Skin epidermis (tissue), 12 donors: ENCODE data around the gene CDC37L1.
"Not testable (repeated sequence)": the region's sequence is repeated elsewhere in the genome, so short reads cannot be mapped to it uniquely, and the experiment has no call there.

Source experiments
- H3K27ac ChIP-seq, 21 experiments: fragments of 200-600 bp; sonication (generic) in 11 of 21; one replicate each; pipeline ENCODE4 v1.5.0; 2020; ENCODE audit warnings: mild to moderate bottlenecking in 3 of 21, inconsistent platforms in 2 of 21, moderate library complexity in 2 of 21
- H3K4me3 ChIP-seq, 7 experiments: fragments of 200-600 bp; sonication (generic) in 2 of 7; one replicate each; pipeline ENCODE4 v1.5.0; 2020; ENCODE audit warnings: inconsistent platforms in 2 of 7, mild to moderate bottlenecking in 2 of 7, moderate library complexity in 1 of 7

CDC37L1 gene

DNA sequence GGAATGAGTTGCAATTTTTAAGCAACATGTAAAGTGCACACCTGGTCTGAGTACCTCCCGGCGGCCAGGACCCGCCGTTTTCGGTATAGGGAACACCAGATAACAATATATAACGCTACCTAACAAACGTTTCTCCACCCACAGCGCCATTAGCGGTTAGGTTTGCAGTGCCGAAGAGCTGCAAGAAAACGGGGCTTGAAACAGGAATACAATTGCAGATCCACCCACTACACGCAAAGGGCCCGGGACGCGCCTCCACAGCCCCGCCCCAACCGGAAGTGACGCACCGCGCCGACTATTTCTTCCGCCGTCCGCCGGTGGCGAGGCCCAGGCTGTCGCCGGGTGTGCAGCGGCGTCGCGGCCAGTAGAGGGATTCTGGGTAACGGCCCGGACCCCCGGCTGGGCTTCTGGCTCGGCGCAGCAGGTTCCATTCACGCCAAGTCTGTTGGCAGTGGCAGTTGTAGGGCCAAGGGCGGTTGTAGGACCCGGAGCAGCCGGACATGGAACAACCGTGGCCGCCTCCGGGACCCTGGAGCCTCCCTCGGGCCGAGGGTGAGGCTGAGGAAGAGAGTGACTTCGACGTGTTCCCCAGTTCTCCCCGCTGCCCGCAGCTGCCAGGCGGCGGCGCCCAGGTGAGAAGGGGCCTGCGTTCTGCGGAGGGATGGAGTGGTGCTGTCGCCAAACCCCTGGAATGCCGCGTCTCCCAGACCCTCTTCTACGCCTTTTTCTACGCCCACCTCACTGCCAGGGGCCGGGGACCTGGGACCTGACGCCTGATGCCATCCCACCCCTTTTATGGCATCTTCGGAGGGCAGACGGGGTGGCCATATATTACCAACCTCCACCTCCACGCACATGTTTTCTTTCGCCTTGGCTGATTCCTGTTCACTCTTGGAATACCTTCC, at the start of gene CDC37L1:
TSS of gene CDC37L1 (plus strand) at position 302 of the 905 bp plus-strand sequence. CDS start at position 501, 199 bp downstream.
- H3K4me3 ChIP-seq, result peak within 1 kb of the TSS; percentile 57 to 80 (median 71)
- peak within 1 kb of the TSS; percentile 87 to 99 (median 96) for H3K27ac ChIP-seq

DNA sequence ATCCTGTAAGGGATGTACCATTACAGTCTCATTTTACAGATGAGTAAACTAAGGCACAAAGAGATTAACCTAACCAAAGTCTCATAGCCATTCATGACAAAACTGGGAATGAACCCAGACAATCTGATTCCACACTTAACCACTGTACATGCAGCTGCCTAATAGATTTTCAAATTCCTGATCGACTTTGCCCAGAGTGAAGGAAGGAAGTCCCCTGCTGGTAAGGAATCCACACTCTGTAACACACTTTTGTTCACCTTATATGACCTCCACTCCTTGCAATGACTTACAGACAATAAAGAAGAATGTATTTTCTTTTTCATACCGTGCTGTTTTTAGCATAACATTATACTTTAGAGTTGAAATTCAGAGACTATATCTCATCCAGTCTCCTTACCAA, 48.5 kb upstream of the CDC37L1 start:
- Histone ChIP-seq H3K27ac (no peak overlapping the region), H3K4me3 (no peak overlapping the region)

DNA sequence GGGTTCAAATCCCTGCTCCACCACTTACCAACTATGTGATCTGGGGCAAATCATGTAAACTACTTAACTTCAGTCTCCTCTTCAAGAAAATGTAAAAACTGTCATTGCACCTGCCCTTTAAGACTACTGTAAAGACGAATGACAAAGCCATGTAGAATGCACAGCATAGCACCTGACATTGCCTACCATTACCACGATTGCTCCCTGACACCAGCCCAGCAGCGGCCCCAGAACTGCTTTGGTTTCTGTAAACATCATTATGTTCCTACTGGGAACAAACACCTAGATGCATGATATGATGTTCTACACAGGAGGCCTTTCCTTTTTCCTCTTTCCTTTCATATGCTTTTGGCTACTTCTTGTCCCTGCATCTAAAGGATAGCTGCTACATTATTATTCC, 40.4 kb upstream of the CDC37L1 start:
- Histone ChIP-seq H3K27ac (no peak overlapping the region), H3K4me3 (no peak overlapping the region)

DNA sequence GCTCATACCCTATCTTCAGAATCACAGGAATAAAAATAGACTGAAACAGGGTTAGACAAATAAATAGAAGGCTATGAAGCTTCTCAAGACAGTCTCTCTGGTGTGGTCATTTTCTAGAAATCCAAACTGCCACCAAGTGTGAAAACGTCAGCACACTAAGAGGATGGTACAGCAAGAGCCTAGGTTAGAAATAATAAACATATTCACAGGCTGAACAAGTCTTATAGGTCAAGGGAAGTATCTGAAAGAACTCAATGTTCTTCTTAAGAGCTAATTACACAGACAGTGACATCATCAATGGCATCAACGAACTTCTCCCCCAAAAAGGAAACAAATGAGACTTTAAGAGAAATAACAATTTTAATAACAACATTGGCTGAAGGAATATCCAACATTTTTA, 39.9 kb upstream of the CDC37L1 start:
- Histone ChIP-seq H3K4me3 (no peak overlapping the region), H3K27ac (no peak overlapping the region)

DNA sequence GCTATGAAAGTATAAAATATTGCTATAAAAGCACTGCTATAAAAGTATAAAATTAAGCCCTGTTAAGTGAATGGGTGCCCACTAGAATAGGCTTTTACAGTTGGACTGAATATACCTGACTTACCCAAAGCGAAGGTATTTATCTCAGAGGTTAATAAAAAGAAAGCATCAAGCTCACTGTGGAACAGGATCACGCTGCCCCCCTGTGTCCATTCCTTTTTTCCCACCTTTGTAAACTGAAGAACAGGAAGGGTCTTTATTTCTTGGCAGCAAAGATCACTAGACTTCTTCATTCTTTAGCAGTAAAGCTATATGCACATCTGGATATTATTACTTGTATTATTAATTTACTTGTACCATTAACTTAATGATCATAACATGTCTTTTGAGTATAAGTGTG, 39.3 kb upstream of the CDC37L1 start:
- no peak overlapping the region for H3K4me3 ChIP-seq
- no peak overlapping the region for H3K27ac ChIP-seq

DNA sequence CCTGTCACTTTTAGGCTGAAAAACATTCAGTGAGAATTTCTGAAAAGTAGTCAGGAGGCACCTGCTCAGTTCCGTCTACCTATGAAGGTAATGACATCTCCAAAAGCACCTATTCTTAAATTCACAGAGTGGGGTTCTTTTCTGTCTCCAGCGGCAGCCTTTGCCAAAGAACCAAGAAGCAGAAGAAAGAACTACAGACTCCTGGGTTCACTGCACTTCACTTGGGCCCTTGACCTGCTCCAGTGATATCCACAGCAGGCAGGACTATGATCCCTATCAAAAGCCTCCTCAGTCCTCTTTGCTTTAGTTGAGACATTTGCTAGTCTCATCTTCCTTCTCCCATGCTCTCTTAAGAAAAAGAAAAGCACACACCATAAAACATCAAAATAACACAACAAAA, 37.0 kb upstream of the CDC37L1 start:
- H3K4me3 ChIP-seq, result no peak overlapping the region
- no peak overlapping the region for H3K27ac ChIP-seq

DNA sequence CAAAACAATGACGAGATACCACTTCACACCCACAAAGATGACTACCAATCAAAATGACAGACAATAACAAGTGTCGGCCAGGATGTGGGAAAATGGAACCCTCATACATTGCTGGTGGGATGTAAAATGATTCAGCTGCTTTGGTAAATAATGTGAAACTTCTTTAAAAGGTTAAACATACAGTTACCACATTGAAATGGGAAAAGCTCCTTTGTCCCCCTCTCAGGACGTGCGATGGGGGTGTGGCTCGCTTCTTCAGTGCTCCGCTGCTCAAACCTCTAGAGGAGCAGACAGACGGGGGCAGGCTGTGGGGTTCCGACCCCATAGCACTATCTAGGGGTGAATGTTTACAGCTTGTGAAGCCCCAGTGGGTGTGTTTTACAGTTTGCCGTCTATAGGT, 25.3 kb upstream of the CDC37L1 start:
- Histone ChIP-seq H3K4me3 (no peak overlapping the region), H3K27ac (no peak overlapping the region)

DNA sequence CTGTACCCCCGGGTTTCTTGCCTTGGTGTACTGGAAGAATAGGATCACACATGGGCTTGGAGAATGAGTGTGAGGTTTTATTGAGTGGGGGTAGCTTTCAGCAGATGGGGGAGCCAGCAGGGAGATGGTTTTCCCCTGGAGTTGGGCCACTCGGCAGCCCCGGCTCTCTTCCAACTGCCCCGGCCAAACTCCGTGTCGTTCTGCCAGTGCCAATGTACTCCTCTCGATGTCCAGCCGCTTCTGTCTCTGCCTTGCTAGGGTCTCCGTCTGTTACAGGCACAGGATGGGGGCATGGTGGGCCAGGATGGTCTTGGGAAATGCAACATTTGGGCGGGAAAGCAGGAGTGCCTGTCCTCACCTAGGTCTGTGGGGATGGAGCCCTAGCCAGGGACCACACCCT, 24.8 kb upstream of the CDC37L1 start:
- Histone ChIP-seq H3K27ac (no peak overlapping the region), H3K4me3 (no peak overlapping the region)

DNA sequence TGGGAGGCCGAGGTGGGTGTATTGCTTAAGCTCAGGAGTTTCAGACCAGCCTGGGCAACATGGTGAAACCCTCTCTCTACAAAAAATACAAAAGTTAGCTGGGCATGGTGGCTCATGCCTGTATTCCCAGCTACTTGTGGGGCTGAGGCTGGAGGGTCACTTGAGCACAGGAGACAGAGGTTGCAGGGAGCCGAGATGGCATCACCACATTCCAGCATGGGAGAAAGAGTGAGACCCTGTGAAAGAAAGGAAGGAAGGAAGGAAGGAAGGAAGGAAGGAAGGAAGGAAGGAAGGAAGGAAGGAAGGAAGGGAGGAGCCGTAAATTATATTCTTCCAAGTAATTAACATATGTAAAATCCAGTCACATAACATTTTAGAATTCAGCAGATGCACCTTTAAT, 23.2 kb upstream of the CDC37L1 start:
- not testable (repeated sequence) for H3K4me3 ChIP-seq, H3K27ac ChIP-seq

DNA sequence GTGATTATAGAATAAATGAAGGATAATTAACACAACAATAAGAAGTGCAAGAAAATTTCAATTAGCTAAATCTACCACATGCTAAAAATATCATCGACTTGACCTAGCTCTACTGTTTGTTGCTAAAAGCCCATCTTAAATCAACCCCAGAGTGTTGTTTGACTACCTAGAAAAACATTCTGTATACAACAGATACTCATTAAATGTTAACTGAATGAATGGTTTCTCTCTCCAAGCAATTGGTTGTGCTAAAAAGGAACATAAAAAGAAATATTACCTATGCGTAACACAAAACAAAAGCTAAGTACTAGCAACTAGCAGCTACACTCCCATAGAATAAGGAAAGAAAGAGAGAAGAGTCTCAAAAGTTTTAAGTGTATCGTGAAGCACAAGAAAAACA, 22.7 kb upstream of the CDC37L1 start:
- H3K4me3 ChIP-seq, result no peak overlapping the region
- no peak overlapping the region for H3K27ac ChIP-seq

DNA sequence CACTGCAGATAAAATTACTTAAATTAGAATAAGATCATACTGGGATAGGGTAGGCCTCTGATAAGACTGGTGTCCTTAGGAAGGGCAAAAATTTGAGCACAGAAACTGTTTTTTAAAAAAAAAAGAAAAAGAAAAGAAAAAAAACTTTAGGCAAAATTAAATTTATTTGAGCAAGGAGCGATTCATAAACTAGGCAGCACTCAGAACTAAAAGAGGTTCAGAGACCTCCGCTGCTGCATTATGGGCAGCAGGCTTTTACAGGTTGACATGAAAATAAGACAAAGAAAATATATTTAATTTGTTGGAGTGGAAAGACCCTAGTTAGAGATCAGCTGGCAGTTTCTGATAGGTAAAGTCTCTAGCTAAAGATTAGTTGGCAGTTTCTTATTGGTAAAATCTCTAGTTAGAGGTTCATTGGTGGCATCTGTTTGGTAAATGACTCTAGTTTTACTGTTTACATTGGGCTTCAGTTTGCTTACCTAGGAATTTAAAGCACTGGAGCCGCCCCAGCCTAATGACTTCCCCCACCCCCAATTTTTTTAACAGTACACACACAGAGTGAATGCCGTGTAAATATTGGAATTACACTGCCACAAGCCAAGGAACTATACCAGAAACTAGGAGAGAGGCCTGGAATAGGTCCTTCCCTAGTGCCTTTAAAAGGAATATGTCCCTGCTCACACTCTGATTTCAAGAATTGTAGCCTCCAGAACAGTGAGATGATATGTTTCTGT, 21.8 kb upstream of the CDC37L1 start:
- no peak overlapping the region for H3K4me3 ChIP-seq
- H3K27ac ChIP-seq, result no peak overlapping the region

DNA sequence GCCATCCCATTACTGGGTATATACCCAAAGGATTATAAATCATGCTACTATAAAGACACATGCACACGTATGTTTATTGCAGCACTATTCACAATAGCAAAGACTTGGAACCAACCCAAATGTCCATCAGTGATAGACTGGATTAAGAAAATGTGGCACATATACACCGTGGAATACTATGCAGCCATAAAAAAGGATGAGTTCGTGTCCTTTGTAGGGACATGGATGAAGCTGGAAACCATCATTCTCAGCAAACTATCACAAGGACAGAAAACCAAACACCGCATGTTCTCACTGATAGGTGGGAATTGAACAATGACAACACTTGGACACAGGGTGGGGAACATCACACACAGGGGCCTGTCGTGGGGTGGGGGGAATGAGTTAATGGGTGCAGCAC, 18.7 kb upstream of the CDC37L1 start:
- not testable (repeated sequence) for H3K27ac ChIP-seq, H3K4me3 ChIP-seq

DNA sequence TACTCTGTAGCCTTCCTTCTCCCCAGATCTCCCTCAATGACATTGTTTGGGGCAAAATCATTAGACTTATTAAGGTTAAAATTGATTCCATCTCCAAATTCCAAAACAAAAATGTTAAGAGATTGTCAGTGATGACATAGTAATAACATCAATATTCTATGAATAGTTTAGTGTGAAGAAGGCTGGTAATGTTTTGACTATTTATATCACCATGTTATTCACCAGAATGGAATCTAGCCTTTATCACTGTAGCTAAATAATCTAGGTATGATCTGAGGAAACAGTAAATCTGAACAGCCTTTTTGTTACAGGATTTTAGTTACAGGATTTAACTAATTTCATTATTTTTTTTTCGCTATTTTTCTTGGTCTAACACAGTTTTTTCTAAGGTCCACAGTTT, 18.2 kb upstream of the CDC37L1 start:
- Histone ChIP-seq H3K4me3 (peak overlapping the region in 1 of 7 experiments; percentile 84), H3K27ac (peak overlapping the region in 3 of 21 experiments; percentile 87 to 96 (median 87))

DNA sequence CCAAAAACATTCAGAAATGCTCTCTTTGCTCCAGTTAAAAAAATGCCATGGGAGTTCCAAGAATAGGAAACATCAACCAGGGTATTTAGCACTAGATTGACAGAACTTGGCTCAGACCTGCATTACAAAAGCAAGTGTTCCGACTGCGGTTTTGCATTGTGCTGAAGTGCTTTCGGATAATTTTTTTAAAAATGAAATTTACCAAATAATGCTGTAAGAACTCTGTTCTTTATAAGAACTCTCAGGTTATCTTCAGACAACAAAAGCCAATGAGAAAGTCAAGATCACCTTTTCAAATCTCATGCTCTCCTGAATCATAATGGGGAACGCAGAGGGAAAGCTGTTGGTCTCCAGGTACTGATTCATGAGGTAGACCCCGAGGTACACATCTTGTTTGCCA, 17.8 kb upstream of the CDC37L1 start:
- H3K4me3 ChIP-seq, result peak overlapping the region; percentile 83 to 100 (median 94)
- H3K27ac ChIP-seq, result peak overlapping the region in 19 of 21 experiments; percentile 80 to 96 (median 88)

DNA sequence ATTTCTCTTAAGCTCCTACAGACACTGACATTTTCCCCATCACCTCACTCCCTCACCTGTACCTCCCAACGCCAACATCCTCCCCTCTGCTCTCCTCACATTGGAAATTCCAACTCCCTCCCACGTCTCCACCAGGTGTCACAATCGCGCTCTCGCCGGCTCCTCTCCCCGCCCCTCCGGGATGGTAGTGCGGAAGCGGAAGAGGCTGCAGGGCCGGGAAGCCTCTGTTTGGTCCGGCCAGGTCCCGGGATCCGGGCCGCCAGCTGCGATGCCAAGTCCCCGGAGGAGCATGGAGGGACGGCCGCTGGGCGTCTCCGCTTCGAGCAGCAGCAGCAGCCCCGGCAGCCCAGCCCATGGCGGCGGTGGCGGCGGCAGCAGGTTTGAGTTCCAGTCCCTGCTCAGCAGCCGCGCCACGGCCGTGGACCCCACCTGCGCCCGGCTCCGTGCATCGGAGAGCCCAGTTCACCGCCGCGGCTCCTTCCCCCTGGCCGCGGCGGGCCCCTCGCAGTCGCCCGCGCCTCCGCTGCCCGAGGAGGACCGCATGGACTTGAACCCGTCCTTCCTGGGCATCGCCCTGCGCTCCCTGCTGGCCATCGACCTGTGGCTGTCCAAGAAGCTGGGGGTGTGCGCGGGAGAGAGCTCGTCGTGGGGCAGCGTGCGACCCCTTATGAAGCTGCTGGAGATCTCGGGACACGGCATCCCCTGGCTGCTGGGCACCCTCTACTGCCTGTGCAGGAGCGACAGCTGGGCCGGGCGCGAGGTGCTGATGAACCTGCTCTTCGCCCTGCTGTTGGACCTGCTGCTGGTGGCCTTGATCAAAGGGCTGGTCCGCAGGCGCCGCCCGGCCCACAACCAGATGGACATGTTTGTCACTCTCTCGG, 17.0 kb upstream of the CDC37L1 start, which contains the start of gene PLPP6:
TSS of gene PLPP6 (plus strand) at position 187 of the 881 bp plus-strand sequence. CDS start at position 269, 82 bp downstream.
- Histone ChIP-seq H3K27ac (peak within 1 kb of the TSS; percentile 72 to 96 (median 87)), H3K4me3 (peak within 1 kb of the TSS; percentile 83 to 100 (median 94))

DNA sequence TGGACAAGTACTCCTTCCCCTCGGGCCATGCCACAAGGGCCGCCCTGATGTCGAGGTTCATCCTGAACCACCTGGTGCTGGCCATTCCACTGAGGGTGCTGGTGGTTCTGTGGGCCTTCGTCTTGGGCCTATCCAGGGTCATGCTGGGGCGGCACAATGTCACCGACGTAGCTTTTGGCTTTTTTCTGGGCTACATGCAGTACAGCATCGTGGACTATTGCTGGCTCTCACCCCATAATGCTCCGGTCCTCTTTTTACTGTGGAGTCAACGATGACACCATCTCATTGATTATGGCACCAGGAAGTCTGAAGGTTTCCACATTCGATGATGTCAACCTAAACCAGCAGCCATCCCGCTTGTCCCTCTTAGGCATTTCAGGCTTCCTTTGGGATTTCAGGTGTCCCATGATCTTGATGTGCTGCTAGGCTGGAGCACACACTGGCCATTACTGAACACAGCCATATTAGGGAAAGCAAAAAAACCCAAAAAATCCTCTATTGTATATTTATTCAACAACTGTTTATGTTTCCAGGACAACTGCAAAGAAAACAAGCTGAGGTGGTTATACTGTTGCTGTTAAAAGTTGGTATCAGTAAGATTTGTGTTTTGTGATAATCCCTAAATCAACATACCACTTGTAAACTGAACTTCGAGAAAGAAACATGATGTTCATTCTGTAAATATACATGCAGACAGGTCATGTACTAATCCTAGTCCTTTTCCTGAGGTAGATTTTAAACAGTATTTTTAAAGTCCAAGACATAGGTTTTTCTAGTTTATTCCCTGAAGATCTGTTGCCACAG, 16.2 kb upstream of the CDC37L1 start:
- H3K4me3 ChIP-seq, result peak overlapping the region; percentile 83 to 100 (median 94)
- peak overlapping the region in 19 of 21 experiments; percentile 72 to 96 (median 87) for H3K27ac ChIP-seq

DNA sequence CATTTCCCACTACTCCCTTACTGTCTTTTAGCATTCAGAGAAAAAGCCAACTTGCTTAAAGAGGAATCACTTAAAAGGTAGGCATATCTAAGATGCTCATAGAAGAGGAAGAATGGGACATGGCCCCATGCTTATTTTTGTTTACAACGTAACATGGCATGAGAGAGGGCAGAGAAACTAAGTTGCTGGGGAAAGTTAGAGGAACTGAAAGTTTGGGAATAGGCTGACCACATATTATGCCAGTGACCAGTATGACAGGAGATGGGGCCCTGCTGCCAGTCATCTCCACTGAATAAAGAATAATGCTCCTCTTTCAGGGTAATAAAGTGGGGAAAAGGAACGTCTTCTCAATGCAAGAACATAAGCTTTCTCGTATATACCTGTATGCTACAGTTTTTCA, 15.4 kb upstream of the CDC37L1 start:
- peak overlapping the region in 2 of 7 experiments; percentile 1 to 96 for H3K4me3 ChIP-seq
- peak overlapping the region in 5 of 21 experiments; percentile 38 to 88 (median 63) for H3K27ac ChIP-seq

DNA sequence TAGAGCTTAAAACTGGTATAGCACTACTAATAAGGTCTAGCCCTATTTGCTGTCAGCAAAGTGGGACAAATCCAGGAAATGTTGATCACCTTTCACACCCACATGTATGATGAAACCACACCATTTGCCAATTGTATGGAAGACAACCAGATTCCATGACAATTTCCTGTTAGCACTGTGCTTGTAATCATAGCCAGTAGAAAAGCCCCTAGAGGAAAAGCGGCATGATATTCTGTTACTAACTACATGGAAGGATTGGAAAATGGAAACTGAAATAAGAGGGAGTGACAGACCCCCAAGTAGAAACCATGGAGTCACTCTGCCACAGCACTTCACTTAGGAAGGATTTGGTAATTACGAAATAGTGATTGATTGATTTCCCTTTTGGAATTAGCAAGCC, 14.0 kb upstream of the CDC37L1 start:
- H3K27ac ChIP-seq, result peak overlapping the region in 10 of 21 experiments; percentile 10 to 87 (median 74)
- H3K4me3 ChIP-seq, result peak overlapping the region in 2 of 7 experiments; percentile 45 to 52
